Neural progenitor cell (in vitro differentiated cells): ENCODE data around the gene SLC25A26. TPM values are rescaled to one million over a fixed set of nuclear protein-coding genes. Genes with fewer than 3 reads are reported as not detected.

Source experiments
- DNase-seq: peaks from one replicate; pipeline ENCODE4 v3.0.0-alpha.2; 2016; ENCODE audit warnings: low spot score
- H2AFZ ChIP-seq: fragments of 200-600 bp; sonication (generic); replicated peaks from 2 replicates; pipeline ENCODE4 v1.6.1; 2016; ENCODE audit warnings: antibody characterized with exemption
- H3F3A ChIP-seq: fragments of 200-600 bp; sonication (generic); 2 replicates; pipeline ENCODE4 v1.6.1; 2016; ENCODE audit warnings: antibody characterized with exemption, low read depth
- H3K27ac ChIP-seq: fragments of 200-600 bp; sonication (generic); 2 replicates; pipeline ENCODE4 v1.5.1; 2016; ENCODE audit warnings: mild to moderate bottlenecking
- H3K27me3 ChIP-seq: fragments of 200-600 bp; sonication (generic); 2 replicates; pipeline ENCODE4 v1.6.1; 2016; ENCODE audit warnings: mild to moderate bottlenecking, moderate library complexity
- H3K36me3 ChIP-seq: fragments of 200-600 bp; sonication (generic); 2 replicates; pipeline ENCODE4 v1.5.1; 2016
- H3K4me1 ChIP-seq: fragments of 200-600 bp; sonication (generic); 2 replicates; pipeline ENCODE4 v1.6.1; 2016; ENCODE audit warnings: mixed run types
- H3K4me2 ChIP-seq: fragments of 200-600 bp; sonication (generic); 2 replicates; pipeline ENCODE4 v1.6.1; 2016
- H3K4me3 ChIP-seq: fragments of 200-600 bp; sonication (generic); 2 replicates; pipeline ENCODE4 v1.5.1; 2016
- H3K79me2 ChIP-seq: fragments of 200-600 bp; sonication (generic); 2 replicates; pipeline ENCODE4 v1.6.1; 2016; ENCODE audit warnings: low read depth
- H3K9ac ChIP-seq: fragments of 200-600 bp; sonication (generic); 2 replicates; pipeline ENCODE4 v1.6.1; 2016
- H3K9me3 ChIP-seq: fragments of 200-600 bp; sonication (generic); 2 replicates; pipeline ENCODE4 v1.5.1; 2016; ENCODE audit warnings: low read depth
- H4K20me1 ChIP-seq: fragments of 200-600 bp; sonication (generic); 2 replicates; pipeline ENCODE4 v1.6.1; 2016; ENCODE audit warnings: low read depth
- H3K27ac Mint-ChIP-seq: 3 replicates; pipeline ENCODE4 v1.8.0; 2021; ENCODE audit warnings: mixed read lengths
- H3K27me3 Mint-ChIP-seq: 2 replicates; pipeline ENCODE4 v1.8.0; 2022; ENCODE audit warnings: low read depth, mild to moderate bottlenecking, inconsistent platforms, moderate library complexity, mixed read lengths; ENCODE audit not compliant: insufficient read depth
- H3K36me3 Mint-ChIP-seq: 3 replicates; pipeline ENCODE4 v1.8.0; 2021; ENCODE audit warnings: mixed read lengths
- H3K4me1 Mint-ChIP-seq: 3 replicates; pipeline ENCODE4 v1.8.0; 2021; ENCODE audit warnings: mixed read lengths
- H3K4me3 Mint-ChIP-seq: 3 replicates; pipeline ENCODE4 v1.8.0; 2021; ENCODE audit warnings: mild to moderate bottlenecking, moderate library complexity, mixed read lengths
- H3K9me3 Mint-ChIP-seq: 3 replicates; pipeline ENCODE4 v1.8.0; 2020; ENCODE audit warnings: mixed read lengths
- CTCF ChIP-seq: fragments of 200-600 bp; sonication (generic); IDR thresholded peaks from 2 replicates; pipeline ENCODE4 v1.5.1; 2017; ENCODE audit warnings: antibody characterized with exemption, mild to moderate bottlenecking
- EZH2 ChIP-seq: fragments of 200-600 bp; sonication (generic); IDR thresholded peaks from 2 replicates; pipeline ENCODE4 v1.6.1; 2017; ENCODE audit warnings: antibody characterized with exemption, mild to moderate bottlenecking, moderate library complexity
- EZH2phosphoT487 ChIP-seq: fragments of 200-600 bp; sonication (generic); IDR thresholded peaks from 2 replicates; pipeline ENCODE4 v1.6.1; 2017; ENCODE audit warnings: antibody characterized with exemption
- total RNA-seq: library from RNA; depleted of rRNA; stranded (reverse); fragments of >200 nt; gene quantifications from 2 replicates; pipeline ENCODE4 v1.2.3, GENCODE V29; 2015; ENCODE audit warnings: low replicate concordance

SLC25A26 gene
- total RNA-seq, 1 donor from 2014 or later: 17.0 TPM

- no peaks in the 10 kb centered on the region for H4K20me1 ChIP-seq
These were observed 24.2 kb upstream of the SLC25A26 start for GRCh38 chr3:66196633-66197032.

GRCh38 chr3:66198437-66199088, 22.2 kb upstream of the SLC25A26 start:
- Histone ChIP-seq H3K4me3 (no peak overlapping the region), H3F3A (peaks cover 52% of the 10 kb centered on the region), H3K4me1 (peaks cover 11% of the 10 kb centered on the region), H2AFZ (no peak overlapping the region), H3K4me2 (no peak overlapping the region), H3K9ac (no peak overlapping the region), H3K36me3 (no peaks in the 10 kb centered on the region), H3K9me3 (no peaks in the 10 kb centered on the region), H4K20me1 (no peaks in the 10 kb centered on the region), H3K27ac (no peak overlapping the region), H3K27me3 (no peaks in the 10 kb centered on the region), H3K79me2 (no peaks in the 10 kb centered on the region)
- TF ChIP-seq CTCF: no peak
- TF ChIP-seq EZH2phosphoT487: no peak
- TF ChIP-seq EZH2: no peak
- Mint-ChIP-seq H3K4me3 (no peak overlapping the region), H3K27ac (no peak overlapping the region), H3K9me3 (no peaks in the 10 kb centered on the region), H3K4me1 (peaks cover 16% of the 10 kb centered on the region), H3K27me3 (peaks cover 16% of the 10 kb centered on the region), H3K36me3 (no peaks in the 10 kb centered on the region)
- DNase-seq: no peak

More at GRCh38 chr3:66196633-66197032, 24.2 kb upstream of the SLC25A26 start:
- peaks cover 16% of the 10 kb centered on the region for H3K27me3 Mint-ChIP-seq
- H3K4me2 ChIP-seq: no peak overlapping the region
- peaks cover 16% of the 10 kb centered on the region for H3K4me1 Mint-ChIP-seq
- H3K9ac ChIP-seq: no peak overlapping the region
- TF ChIP-seq CTCF (peak; percentile 31), EZH2phosphoT487 (no peak), EZH2 (no peak)
- no peak overlapping the region for H3K4me3 ChIP-seq
- no peak overlapping the region for H3K4me3 Mint-ChIP-seq
- DNase-seq: no peak
- no peaks in the 10 kb centered on the region for H3K36me3 ChIP-seq
- H3K27me3 ChIP-seq: no peaks in the 10 kb centered on the region
- no peaks in the 10 kb centered on the region for H3K79me2 ChIP-seq
- H3K9me3 ChIP-seq: no peaks in the 10 kb centered on the region
- H3K27ac ChIP-seq: no peak overlapping the region
- H2AFZ ChIP-seq: no peak overlapping the region
- H3K4me1 ChIP-seq: peaks cover 11% of the 10 kb centered on the region
- H3F3A ChIP-seq: peaks cover 52% of the 10 kb centered on the region
- H3K36me3 Mint-ChIP-seq: no peaks in the 10 kb centered on the region
- no peaks in the 10 kb centered on the region for H3K9me3 Mint-ChIP-seq
- H3K27ac Mint-ChIP-seq: no peak overlapping the region

GRCh38 chr3:66199089-66199473, 21.7 kb upstream of the SLC25A26 start:
- no peak overlapping the region for H2AFZ ChIP-seq
- no peaks in the 10 kb centered on the region for H3K9me3 ChIP-seq
- H3K4me1 Mint-ChIP-seq: peaks cover 16% of the 10 kb centered on the region
- H3K4me1 ChIP-seq: peaks cover 11% of the 10 kb centered on the region
- peaks cover 51% of the 10 kb centered on the region for H3F3A ChIP-seq
- no peaks in the 10 kb centered on the region for H3K9me3 Mint-ChIP-seq
- H3K27me3 ChIP-seq: no peaks in the 10 kb centered on the region
- no peaks in the 10 kb centered on the region for H3K36me3 Mint-ChIP-seq
- peaks cover 16% of the 10 kb centered on the region for H3K27me3 Mint-ChIP-seq
- no peak overlapping the region for H3K4me3 Mint-ChIP-seq
- DNase-seq: peak; percentile 17
- H3K27ac ChIP-seq: no peak overlapping the region
- no peak overlapping the region for H3K9ac ChIP-seq
- no peaks in the 10 kb centered on the region for H4K20me1 ChIP-seq
- TF ChIP-seq EZH2phosphoT487: no peak
- TF ChIP-seq EZH2: no peak
- no peak for TF ChIP-seq CTCF
- no peak overlapping the region for H3K4me3 ChIP-seq
- no peak overlapping the region for H3K4me2 ChIP-seq
- no peaks in the 10 kb centered on the region for H3K36me3 ChIP-seq
- no peak overlapping the region for H3K27ac Mint-ChIP-seq
- H3K79me2 ChIP-seq: no peaks in the 10 kb centered on the region
